GM21526 (cell line): ENCODE data around the gene SLC22A1.

Experiments used
- ATAC-seq: cut with Tn5 transposase; IDR thresholded peaks from one replicate; pipeline ENCODE4 v1.9.1; 2021; ENCODE audit warnings: moderate library complexity; ENCODE audit not compliant: unreplicated experiment, low FRiP score

Gene SLC22A1

DNA sequence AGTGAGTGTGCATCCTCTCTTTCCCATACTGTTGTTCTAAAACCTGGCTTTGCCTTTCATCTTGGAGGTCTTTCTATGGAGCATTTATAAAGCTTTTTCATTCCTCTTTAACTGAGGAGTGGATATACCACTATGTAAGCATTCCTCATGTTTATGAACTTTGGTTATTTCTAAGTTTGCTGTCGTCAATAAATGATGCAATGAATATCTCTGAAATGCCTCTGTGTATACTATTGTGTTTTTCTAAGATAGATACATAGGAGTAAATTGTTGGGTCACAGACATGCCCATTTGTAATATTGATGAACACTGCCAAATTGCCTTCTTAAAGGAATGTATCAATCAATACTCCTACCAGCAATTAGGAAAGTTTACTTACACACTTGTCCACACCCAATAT is 83.1 kb downstream of the SLC22A1 start:
- ATAC-seq = no peak

DNA sequence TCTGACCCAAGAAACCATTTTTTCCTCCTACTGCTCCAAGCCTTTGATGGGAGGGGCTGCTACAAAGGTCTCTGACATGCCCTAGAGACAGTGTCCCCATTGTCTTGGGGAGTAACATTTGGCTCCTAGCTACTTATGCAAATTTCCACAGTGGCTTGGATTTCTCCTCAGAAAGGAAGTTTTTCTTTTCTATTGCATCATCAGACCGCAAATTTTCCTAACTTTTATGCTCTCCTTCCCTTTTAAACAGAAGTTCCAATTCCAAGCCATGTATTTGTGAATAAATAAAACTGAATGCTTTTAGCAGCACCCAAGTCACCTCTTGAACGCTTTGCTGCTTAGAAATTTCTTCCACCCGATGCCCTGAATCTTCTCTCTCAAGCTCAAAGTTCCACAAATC is 86.0 kb downstream of the SLC22A1 start:
- ATAC-seq = no peak
